Measurements from ENCODE around the gene LRRC7.
"Not testable (repeated sequence)": the region's sequence is repeated elsewhere in the genome, so short reads cannot be mapped to it uniquely, and the experiment has no call there.

LRRC7 gene

DNA sequence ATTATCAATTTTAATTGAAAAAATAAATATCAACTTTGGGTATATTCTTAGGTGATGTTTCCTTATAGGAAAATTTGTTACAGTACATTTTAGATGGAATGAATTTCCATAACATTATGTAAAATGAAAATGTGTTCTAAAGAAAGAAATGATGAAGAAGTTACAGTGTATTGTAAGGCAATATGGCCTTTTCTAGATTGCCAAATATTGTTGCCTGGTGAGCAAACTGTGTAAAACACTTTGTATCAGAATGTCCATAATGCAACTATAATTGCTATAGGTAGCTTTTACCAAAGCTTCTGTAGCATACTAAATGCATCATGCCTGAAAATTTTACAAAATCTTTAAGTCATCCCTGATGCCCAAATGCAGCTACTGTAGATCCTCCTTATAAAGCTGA is 285.0 kb downstream of the LRRC7 start:
- no peak for DNase-seq
- intact Hi-C loops (cut with DNase I): no loop called here

DNA sequence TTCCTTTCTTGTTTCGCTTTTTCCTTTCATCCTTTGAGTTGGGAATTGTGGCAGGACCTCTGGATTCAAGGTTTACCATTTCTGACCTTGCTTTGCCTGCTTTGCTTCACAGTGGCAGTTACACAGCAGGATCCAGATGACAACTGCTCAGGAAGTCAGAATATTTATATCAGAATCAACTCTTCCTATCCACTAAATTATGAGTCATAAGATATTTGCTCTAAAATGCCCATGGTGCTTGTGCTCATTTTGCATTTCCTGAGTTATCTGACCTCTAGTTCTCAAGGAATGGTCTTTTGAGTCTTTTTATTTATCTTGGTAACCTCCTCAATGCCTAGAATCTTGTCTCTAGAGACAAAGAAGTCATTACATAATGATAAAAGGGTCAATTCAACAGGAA is 290.8 kb downstream of the LRRC7 start:
- no peak for DNase-seq
- intact Hi-C loops (cut with DNase I): no loop called here

DNA sequence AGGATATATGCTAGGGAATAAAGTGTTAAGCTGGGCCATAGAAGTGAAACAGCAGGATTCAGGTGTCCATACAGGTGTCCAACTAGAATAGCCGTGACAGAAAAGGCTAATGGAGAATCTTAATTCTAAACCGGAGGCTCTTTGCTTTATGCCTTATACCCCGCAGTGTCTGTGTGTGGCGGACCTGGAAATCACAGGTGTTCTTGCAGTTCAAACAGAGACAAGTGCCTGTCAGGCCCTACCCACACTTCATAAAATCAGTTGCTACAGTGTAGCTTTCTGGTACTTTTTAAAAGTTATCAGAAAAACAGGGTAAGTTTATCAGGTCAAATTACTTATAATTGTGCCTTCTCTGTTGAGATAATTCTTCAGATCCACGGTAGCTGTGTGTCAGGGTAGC is 293.9 kb downstream of the LRRC7 start:
- DNase-seq: no peak

DNA sequence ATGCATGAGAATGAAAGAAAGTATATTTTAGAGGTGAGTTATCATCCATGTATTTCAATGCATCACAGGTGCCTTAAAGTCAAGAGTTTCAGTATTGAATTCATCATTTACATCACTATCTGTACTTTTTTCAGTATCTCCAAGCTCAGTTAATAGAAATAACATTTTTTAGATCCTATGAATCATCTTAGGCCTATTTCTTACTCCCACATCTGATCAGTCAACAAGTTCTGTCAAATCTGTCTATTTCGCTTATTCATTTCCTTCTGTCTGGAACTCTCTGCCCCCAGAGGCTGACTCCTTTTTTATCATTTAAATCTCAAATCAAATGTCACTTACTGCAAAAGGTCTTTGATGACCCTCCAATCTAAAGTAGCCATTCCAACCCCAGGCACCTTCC is 295.2 kb downstream of the LRRC7 start:
- intact Hi-C loops (cut with DNase I): no loop called here
- DNase-seq: no peak

More for the DNA sequence above, 293.9 kb downstream of the LRRC7 start:
- intact Hi-C loops (cut with DNase I): no loop called here

DNA sequence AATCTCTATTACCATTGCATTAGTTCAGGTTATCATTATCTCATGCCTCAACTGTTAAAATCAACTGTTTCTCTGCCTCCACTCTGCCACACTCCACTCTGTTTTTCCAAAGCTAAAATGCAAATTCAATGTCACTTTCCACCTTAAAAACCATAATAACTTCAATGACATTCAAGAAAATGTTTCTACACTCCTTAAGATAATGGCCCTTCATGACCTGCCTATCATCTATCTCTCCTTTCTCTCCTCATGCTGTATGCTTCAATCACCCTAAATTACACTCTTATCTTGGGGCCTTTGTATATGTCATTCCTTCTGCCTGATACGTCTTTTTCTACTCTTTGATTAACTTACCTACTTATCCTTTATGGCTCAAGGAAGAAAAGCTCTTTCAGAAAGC is 296.0 kb downstream of the LRRC7 start:
- DNase-seq: no peak
- intact Hi-C loops (cut with DNase I): no loop called here

DNA sequence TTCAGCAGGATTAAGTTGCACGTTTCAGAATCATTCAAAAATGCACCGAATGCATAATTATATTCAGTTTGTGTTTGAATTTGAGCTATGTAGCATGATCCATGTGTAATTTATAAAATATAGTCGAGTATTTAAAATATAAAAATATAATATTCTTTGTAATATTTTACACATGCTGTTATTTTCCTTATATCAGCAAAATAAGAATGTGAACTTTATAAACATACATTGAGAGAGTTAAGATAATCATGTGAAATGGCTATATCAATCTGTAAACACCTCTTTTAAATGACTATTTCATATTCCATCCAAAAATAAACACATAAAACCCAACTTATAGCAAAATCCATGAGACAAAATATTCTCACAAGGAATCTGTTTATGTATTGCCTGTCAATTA is 303.7 kb downstream of the LRRC7 start:
- intact Hi-C loops (cut with DNase I): no loop called here
- no peak for DNase-seq

DNA sequence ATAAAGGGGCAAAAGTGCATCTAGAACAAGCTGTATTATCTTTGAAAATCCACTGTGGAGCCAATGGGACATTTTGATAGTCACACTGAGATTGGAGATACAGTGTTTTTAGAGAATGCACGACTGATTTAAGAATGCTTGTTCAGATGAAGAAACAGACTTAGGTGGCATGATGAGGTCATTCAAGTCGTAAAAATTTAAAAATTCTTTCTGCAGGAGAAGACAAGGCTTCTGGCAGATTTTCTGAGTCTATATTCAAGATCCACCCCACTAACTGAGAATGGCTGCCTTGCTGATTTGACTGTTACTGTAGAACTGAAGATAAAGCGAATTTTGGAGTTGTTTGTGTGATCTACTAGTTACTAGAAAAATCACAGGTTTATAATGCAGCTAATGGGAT is 310.6 kb downstream of the LRRC7 start:
- intact Hi-C loops (cut with DNase I): no loop called here
- no peak for DNase-seq

DNA sequence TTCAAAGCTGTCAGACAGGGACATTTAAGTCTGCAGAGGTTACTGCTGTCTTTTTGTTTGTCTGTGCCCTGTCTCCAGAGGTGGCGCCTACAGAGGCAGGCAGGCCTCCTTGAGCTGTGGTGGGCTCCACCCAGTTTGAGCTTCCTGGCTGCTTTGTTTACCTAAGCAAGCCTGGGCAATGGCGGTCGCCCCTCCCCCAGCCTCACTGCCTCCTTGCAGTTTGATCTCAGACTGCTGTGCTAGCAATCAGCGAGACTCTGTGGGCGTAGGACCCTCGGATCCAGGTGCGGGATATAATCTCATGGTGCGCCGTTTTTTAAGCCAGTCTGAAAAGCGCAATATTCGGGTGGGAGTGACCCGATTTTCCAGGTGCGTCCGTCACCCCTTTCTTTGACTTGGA is 320.3 kb downstream of the LRRC7 start:
- intact Hi-C loops (cut with DNase I): not testable (repeated sequence)

DNA sequence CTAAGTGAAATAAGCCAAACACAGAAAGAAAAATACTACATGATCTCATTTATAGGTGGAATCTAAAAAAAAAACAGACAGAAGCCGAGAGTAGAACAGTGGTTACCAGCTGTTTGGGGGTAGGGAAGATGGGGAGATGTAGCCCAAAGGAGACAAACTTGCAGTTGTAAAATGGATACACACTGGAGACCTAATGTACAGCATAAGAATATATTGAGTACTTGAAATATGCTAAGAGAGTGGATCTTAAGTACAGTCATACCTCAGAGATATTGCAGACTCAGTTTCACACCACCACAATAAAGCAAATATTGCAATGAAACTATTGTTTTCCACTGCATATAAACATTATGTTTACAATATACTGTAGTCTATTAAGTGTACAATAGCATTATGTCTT is 320.9 kb downstream of the LRRC7 start:
- intact Hi-C loops (cut with DNase I): no loop called here
- no peak for DNase-seq

More for the DNA sequence above, 320.3 kb downstream of the LRRC7 start:
- DNase-seq: peak in 1 of 10 donors; percentile 49

DNA sequence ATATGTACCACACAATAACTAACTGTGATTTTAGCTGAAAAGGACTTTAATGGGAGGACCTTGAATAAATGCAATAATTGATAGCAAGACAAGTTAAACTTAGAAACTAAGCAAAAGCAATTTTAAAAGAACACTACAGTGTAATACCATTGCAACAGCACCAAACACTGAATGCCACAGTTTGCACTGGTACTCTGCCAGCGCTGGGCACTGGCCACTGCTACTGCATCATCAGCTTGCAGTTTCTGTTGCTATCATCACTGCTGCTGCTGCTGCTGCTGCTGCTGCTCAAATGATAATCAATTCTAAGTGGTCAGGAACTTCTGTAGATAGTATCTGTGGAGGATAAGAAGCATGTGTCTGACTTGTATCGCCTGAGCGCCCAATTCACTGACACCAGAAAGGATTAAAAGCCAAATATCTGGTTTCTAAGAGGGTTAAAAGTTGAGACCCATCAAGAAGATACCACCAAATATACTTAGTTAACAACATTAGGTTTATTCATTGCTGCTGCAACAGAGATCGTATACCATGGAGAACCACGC is 330.8 kb downstream of the LRRC7 start:
- DNase-seq: peak in 7 of 10 donors; percentile 18 to 90 (median 43)
- intact Hi-C loops (cut with DNase I): no loop called here

DNA sequence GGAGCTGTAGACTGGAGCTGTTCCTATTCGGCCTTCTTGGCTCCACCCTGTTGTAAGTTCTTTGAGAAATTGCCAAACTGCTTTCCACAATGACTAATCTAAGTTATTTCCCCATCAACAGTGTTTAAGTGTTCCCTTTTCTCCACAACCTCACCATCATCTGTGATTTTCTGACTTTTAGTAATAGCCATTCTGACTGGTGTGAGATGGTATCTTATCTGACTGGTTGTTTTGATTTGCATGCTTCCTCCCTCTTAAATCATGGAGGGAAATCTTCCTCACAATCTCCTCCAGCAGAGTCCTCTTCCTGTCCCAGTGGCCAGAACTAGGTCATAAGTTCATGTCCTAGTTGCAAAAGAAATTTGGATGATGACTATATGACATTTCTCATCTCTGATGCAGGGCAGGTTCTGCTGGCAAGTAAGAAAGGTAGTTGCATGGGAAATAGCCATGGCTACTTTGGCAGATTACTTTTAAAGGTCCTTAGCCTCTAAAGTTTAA is 343.6 kb downstream of the LRRC7 start:
- no peak for DNase-seq
- intact Hi-C loops (cut with DNase I): no loop called here

DNA sequence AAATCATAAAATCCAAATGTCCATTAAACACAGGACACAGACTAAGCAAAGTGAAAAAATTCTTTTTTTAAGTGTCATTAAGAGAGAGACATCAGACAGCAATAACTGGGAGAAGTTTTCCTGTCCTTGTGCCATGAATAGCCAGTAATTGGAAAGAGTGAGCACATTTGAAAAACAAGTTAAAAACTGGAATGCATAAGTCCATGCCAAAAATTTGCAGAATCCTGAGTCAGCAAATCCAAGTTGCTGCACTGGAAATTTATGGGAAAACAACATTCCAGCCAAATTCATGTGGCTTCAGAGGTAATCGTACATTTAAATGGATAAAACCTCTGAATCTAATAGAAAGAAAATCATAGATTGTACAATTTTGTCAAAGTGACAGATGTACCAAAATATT is 346.3 kb downstream of the LRRC7 start:
- intact Hi-C loops (cut with DNase I): no loop called here
- no peak for DNase-seq

DNA sequence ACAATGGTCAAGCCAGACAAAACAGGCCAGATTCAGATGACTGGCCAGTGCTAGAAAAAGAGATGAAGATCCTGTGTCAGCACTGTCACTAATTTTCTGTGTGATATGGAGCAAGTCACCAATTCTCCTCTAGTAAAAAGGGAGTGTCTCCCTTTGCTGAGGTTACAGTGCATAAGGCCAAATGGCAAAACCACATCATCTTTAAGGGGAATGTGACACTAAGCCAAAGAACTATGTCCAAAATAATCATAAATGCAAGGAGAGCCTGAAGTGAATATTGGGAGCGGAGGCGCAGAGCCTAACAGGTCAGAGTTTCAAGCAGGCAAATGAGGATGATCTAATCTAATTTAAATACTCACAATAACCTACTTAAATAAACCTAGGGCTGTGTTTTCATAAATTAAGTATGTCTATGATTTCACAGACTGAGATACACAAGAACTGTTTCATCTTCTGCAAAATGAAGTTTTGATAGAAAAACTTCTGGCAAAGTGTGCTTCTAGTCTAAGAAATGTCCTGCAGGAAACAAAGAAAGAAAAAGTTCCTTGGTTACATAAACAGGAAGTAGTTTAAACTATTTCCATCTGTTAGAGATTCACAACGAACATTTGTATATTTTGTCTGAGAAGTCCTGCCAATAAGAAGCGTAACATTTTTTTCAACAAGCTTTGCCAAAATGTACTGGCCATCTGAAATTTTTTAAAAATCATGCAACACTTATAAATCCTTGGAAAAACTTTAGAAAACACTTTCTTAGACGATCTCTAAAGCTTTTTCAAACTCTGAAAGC is 347.4 kb downstream of the LRRC7 start:
- no peak for DNase-seq
- intact Hi-C loops (cut with DNase I): no loop called here

DNA sequence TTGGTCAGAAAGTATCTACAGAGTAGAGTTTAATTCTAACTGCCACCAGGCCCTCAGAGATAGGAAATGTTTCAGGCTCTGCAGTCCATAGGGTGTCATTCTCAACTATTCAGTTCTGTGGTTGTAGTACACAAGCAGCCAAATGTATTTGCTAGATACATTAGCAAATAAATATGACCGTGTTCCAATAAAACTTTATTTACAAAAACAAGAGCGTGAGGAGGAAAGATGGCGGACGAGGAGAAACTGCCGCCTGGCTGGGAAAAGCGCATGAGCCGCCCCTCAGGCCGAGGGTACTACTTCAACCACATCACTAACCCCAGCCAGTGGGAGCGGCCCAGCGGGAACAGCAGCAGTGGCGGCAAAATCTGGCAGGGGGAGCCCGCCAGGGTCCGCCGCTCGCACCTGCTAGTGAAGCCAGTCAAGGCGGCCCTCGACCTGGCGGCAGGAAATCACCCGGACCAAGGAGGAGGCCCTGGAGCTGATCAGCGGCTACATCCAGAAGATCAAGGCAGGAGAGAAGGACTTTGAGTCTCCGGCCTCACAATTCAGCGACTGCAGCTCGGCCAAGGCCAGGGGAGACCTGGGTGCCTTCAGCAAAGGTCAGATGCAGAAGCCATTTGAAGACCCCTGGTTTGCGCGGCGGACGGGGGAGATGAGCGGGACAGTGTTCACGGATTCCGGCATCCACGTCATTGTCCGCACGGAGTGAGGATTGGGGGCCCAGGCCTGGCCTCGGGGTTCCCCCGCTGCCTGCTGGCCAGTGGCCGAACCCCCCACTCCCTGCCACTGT is 351.6 kb downstream of the LRRC7 start:
- intact Hi-C loops (cut with DNase I): no loop called here
- DNase-seq: peak in 3 of 10 donors; percentile 65 to 78 (median 67)

DNA sequence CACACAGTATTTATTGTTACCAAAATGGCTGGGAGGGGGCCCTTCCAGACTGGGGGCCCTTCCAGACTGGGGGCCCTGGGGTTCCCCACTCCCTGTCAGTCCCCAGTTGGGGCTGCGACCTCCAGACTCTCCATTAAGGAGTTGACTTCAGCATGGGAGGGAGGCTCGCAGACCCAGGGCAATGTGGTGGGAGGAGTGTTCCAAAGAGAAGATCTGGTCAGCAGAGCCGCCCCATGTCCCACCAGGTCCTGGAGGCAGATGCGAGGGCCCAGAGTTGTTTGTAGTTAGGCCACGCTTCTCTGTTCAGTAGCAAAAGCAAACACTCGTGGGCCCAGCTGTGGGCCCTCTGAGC is 352.2 kb downstream of the LRRC7 start:
- intact Hi-C loops (cut with DNase I): no loop called here
- DNase-seq: peak in 1 of 10 donors; percentile 54

DNA sequence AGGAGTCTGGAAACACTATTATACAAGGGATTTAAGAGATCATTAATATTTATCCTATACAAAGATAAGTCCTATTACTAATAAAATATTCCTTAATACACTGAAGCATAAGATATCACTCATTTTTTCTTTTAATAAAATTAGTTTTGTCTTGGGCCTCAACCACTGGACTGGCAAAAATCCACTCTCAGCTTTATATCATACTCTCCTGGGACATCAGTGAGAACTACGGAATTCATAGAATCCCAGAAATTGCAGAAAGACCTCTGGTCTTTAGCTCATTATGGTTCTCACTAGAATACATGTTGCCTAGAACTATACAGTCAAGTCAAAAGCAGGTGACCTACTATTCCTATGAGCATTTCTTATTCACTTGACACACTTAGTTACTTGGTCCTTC is 352.7 kb downstream of the LRRC7 start:
- intact Hi-C loops (cut with DNase I): no loop called here
- no peak for DNase-seq

DNA sequence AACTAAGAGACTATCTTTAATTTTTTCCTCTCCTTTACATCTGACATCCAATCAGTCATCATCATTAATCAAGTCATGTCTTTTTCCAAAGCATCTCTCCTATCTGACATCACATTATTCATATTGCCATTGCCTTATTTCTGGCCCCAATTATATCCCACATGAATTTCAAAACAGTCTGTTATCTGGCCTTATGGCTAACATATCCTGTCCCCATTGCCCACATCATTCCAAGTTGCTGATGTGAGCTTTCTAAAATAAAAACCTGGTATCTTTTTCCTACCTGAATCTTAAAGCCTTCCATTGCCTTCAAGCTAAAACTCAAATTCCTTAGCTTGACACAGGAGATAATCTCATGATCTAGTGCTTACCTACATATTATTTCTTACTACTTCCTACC is 353.8 kb downstream of the LRRC7 start:
- intact Hi-C loops (cut with DNase I): no loop called here
- no peak for DNase-seq

DNA sequence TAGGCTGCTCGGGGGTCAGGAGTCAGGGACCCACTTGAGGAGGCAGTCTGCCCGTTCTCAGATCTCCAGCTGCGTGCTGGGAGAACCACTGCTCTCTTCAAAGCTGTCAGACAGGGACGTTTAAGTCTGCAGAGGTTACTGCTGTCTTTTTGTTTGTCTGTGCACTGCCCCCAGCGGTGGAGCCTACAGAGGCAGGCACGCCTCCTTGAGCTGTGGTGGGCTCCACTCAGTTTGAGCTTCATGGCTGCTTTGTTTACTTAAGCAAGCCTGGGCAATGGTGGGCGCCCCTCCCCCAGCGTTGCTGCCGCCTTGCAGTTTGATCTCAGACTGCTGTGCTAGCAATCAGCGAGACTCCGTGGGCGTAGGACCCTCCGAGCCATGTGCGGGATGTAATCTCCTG is 360.5 kb downstream of the LRRC7 start:
- DNase-seq; intact Hi-C loops (cut with DNase I): not testable (repeated sequence)

DNA sequence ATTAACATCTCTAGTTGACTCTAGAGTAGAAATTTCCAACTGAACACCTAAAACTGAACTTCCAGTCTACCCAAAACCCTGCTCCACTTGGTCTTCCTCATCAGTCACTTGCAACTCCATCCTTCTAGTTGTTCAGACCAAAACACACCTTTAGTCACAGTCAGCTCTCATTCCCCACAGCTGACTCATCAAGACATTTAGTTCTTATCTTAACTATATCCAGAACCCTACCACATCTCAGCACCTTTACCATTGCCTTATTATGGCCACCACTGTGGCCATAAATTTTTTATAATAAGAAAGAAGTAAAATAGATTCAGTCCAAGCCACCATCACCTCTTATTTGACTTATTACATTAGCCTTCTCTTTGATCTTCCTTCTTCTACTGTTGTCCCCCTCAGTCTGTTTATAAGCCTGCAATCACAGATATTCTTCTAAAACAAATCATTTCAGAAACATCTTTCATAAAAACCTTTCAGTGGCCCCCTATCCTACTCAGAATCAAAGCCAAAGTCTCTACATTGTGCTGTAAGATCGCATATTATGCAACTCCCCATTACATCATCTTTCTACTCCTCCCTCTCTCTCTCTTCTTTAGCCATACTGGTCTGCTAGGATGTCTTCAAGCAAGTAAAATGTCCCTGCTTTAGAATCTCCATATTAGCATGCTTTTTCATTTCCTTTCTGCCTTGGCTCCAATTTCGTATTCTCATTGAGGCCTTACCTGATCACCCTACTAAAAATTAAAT is 361.8 kb downstream of the LRRC7 start:
- intact Hi-C loops (cut with DNase I): no loop called here
- no peak for DNase-seq

DNA sequence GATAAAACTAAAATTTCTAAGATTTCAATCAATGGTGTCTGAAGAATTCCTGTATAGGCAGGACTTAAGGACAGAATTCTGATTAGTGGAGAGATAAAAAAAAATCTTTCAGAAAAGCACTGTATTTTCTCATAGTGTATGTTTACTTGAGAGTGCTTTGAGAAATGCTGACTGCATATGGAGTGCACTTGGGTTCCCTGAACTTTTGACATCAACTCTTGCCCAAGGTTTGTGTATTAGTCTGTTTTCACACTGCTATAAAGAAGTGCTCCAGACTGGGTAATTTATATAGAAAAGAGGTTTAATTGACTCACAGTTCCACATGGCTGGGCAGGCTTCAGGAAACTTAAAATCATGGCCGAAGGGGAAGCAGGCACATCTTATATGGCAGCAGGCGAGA is 362.7 kb downstream of the LRRC7 start:
- intact Hi-C loops (cut with DNase I): no loop called here
- no peak for DNase-seq

DNA sequence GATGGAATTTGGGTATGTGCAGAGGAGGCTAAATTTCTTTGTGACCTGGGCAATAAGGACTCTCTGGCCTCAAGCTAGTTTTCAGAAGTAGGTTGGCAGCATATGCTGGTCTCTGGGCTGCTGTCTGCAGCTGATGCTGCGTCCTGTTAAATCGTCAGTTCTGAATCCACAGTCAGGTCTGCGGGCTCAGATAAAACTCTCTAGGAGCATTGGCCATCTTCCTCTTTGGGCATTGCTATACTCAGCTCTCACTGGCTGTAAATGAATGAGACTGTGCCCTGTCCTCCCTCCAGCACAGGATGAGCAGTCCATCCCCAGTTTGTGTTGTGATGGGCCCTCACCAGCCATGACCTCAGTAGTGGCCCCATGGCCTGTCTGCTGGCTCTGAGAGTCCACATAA is 365.0 kb downstream of the LRRC7 start:
- DNase-seq: no peak
- intact Hi-C loops (cut with DNase I): no loop called here

Data from posterior cingulate gyrus (tissue), 11 donors.